Thyroid gland (tissue), 4 donors: ENCODE results near the gene PAK2. TPM values are rescaled to one million over a fixed set of nuclear protein-coding genes. Genes with fewer than 3 reads are reported as not detected.

Experiments used
- DNase-seq, 2 donors: peaks; one replicate each; pipeline ENCODE4 v3.0.0-alpha.2; 2019
- H3K27ac ChIP-seq, 3 donors: fragments of 200-600 bp; sonication (generic); 1 replicate in 2 of 3; 2 replicates in 1 of 3; pipeline ENCODE4 v1.5.1; 2016 to 2019; ENCODE audit warnings: mild to moderate bottlenecking in 1 of 3, moderate library complexity in 1 of 3
- H3K27me3 ChIP-seq: fragments of 200-600 bp; sonication (generic); one replicate; pipeline ENCODE4 v1.5.1; 2019
- H3K36me3 ChIP-seq, 2 donors: fragments of 200-600 bp; sonication (generic); one replicate each; pipeline ENCODE4 v1.5.1; 2016 to 2019
- H3K4me1 ChIP-seq, 2 donors: fragments of 200-600 bp; sonication (generic); one replicate each; pipeline ENCODE4 v1.5.1; 2017 to 2019
- H3K4me3 ChIP-seq, 3 donors: fragments of 200-600 bp; sonication (generic); replicated peaks in 1 of 3; 1 replicate in 2 of 3; 2 replicates in 1 of 3; pipeline ENCODE4 v1.5.1; 2016; ENCODE audit warnings: mild to moderate bottlenecking in 1 of 3
- H3K9me3 ChIP-seq: fragments of 200-600 bp; sonication (generic); one replicate; pipeline ENCODE4 v1.5.1; 2017
- CTCF ChIP-seq, 6 experiments: fragments of 200-600 bp in 3 of 6; fragments of 450-650 bp in 3 of 6; sonication (generic) in 3 of 6; IDR thresholded peaks; one replicate each; pipeline ENCODE4 v1.5.1; 2016 to 2019; ENCODE audit warnings: antibody characterized with exemption in 6 of 6, mild to moderate bottlenecking in 2 of 6, inconsistent platforms in 1 of 6, moderate library complexity in 1 of 6
- POLR2A ChIP-seq, 2 donors: fragments of 450-650 bp; IDR thresholded peaks; one replicate each; pipeline ENCODE4 v1.6.1; 2017; ENCODE audit warnings: antibody characterized with exemption in 2 of 2, mild to moderate bottlenecking in 2 of 2, moderate library complexity in 1 of 2
- WGBS, 2 donors: methylation state at CpG; one replicate each; pipeline ENCODE4 v1.1.5; 2017; 5-methylcytosine and 5-hydroxymethylcytosine counted together
- intact Hi-C: fragments of 100-400 bp; cut with DNase I; formaldehyde crosslinking; loops from one replicate; pipeline ENCODE4 v1.15.1; 2023
- total RNA-seq, 4 donors: library from RNA; depleted of rRNA; stranded (reverse); fragments of >200 nt; gene quantifications; one replicate each; pipeline ENCODE4 v1.2.3, GENCODE V29; 2016

Gene PAK2
- total RNA-seq, 4 donors from 2014 or later = 29.9 to 43.8 (median 39.0) TPM

GRCh38 chr3:196803891-196804468 is 64.3 kb downstream of the PAK2 start:
- 92% methylated on average over 9 of the region's 9 CpGs for WGBS, 2 donors
- intact Hi-C loops = no loop called here
- H3K36me3 ChIP-seq = peaks cover 26 to 30% of the 10 kb centered on the region in 2 donors

DNA sequence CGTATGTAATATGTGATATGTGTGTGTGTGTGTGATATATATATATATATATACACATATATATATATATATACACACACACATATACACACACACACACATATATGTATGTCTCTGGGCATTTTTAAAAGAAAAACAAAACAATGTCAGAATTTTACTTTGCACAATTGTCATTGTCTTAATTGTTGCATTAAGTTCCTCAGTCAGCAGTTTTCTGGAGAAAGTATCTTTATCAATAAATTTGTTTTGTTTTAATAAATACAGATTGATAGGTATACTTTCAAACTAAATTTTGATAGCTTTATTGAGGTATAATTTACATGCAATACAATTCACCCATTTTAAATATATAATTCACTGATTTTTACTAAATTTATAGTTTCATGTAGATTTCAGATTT is 65.1 kb downstream of the PAK2 start:
- Histone ChIP-seq H3K36me3 (peaks cover 26 to 30% of the 10 kb centered on the region in 2 donors), H3K27ac (no peak overlapping the region), H3K27me3 (no peaks in the 10 kb centered on the region), H3K4me3 (no peak overlapping the region), H3K9me3 (no peaks in the 10 kb centered on the region), H3K4me1 (no peaks in the 10 kb centered on the region)
- TF ChIP-seq POLR2A (IDR thresholded peaks at IDR 0.05) = no peak
- no peak for TF ChIP-seq CTCF (IDR thresholded peaks at IDR 0.05)
- no peak for DNase-seq
- intact Hi-C loops = no loop called here
- WGBS, 2 donors = 0 to 100% methylated on average over 1 of the region's 1 CpG

More at GRCh38 chr3:196803891-196804468, 64.3 kb downstream of the PAK2 start:
- H3K4me3 ChIP-seq = no peak overlapping the region
- no peak overlapping the region for H3K27ac ChIP-seq
- TF ChIP-seq CTCF (IDR thresholded peaks at IDR 0.05) = no peak
- no peak for TF ChIP-seq POLR2A (IDR thresholded peaks at IDR 0.05)
- no peak for DNase-seq
- no peaks in the 10 kb centered on the region for H3K27me3 ChIP-seq
- H3K4me1 ChIP-seq = no peaks in the 10 kb centered on the region
- H3K9me3 ChIP-seq = no peaks in the 10 kb centered on the region

DNA sequence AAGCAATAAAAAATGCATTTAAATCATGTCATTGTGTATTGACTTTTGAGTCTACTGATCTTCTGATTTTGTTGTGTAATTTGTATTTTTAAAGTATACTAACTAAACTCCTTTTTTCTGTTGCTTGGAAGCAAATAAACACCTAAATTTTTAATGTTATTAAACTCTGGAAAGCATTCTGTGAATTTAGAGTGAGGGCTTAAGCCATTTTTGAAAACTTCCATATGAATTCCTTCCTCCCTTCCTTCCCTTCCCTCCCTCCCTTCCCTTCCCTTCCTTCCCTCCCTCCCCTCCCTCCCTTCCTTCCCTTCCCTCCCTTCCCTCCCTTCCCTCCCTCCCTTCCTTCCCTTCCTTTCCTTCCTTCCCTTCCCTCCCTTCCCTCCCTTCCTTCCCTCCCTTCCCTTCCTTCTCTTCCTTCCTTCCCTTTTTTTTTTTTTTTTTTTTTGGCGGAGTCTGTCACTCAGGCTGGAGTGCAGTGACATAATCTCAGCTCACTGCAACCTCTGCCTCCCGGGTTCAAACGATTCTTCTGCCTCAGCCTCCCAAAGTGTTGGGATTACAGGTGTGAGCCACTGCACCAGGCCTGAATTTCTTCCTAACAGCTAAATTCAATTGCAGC is 71.4 kb downstream of the PAK2 start:
- no peak overlapping the region for H3K4me3 ChIP-seq
- TF ChIP-seq POLR2A (IDR thresholded peaks at IDR 0.05) (no peak), CTCF (IDR thresholded peaks at IDR 0.05) (no peak)
- H3K27ac ChIP-seq = no peak overlapping the region
- intact Hi-C loops = no loop called here
- H3K27me3 ChIP-seq = no peaks in the 10 kb centered on the region
- H3K4me1 ChIP-seq = no peaks in the 10 kb centered on the region
- 85 to 90% methylated on average over 2 to 3 of the region's 3 CpGs for WGBS, 2 donors
- no peak for DNase-seq
- peaks cover 47 to 50% of the 10 kb centered on the region in 2 donors for H3K36me3 ChIP-seq
- H3K9me3 ChIP-seq = no peaks in the 10 kb centered on the region

- WGBS, 2 donors = 94 to 95% methylated on average over 7 of the region's 7 CpGs
- Histone ChIP-seq H3K27me3 (no peaks in the 10 kb centered on the region), H3K4me1 (no peaks in the 10 kb centered on the region), H3K27ac (no peak overlapping the region), H3K36me3 (peaks cover 33 to 39% of the 10 kb centered on the region in 2 donors), H3K4me3 (no peak overlapping the region), H3K9me3 (no peaks in the 10 kb centered on the region)
- TF ChIP-seq CTCF (IDR thresholded peaks at IDR 0.05) (no peak), POLR2A (IDR thresholded peaks at IDR 0.05) (no peak)
- intact Hi-C loops = no loop called here
- DNase-seq = no peak
Observed at GRCh38 chr3:196812853-196813252, 73.2 kb downstream of the PAK2 start.

- Histone ChIP-seq H3K27me3 (no peaks in the 10 kb centered on the region), H3K4me3 (no peak overlapping the region), H3K9me3 (no peaks in the 10 kb centered on the region), H3K36me3 (peaks cover 27 to 37% of the 10 kb centered on the region in 2 donors), H3K4me1 (no peaks in the 10 kb centered on the region), H3K27ac (no peak overlapping the region)
- 88 to 91% methylated on average over 5 of the region's 5 CpGs for WGBS, 2 donors
- no peak for DNase-seq
- no peak for TF ChIP-seq POLR2A (IDR thresholded peaks at IDR 0.05)
- no peak for TF ChIP-seq CTCF (IDR thresholded peaks at IDR 0.05)
- intact Hi-C loops = no loop called here
Observed at GRCh38 chr3:196813903-196814302, 74.2 kb downstream of the PAK2 start.
